Measurements from ENCODE around the gene TFB1M.

TFB1M gene

DNA sequence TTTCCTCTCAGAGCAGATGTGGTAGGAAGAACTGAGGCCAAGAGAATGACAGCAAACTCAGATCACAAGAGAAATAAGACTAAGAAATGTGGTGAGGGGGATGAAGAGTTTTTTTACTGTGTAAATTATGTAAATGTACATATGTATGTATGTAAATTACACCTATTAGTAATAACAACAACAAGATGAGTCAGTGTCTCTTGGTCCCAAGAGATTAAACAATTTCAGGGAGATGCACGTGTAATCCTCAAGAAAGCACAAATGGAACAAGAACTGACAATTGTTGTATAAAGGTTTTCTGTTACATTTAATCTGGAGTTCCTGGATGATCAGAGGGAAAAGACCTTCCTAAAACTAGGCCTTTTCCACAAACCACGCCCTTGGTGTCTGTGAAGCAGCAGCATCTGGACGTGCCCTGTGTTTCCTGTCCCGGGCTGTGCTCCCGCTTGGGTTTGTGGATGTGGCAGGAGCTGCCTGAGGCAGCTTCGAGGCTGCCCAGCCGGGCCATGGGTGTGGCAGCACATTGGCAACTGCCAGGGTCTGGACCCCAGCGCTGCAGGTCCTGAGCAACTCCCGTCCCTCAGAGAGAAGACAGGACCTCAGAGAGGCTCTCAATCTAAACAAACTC lies 49.5 kb downstream of the TFB1M start:
- DNase-seq (ENCODE audit: low read depth in 2 of 2): no peak

DNA sequence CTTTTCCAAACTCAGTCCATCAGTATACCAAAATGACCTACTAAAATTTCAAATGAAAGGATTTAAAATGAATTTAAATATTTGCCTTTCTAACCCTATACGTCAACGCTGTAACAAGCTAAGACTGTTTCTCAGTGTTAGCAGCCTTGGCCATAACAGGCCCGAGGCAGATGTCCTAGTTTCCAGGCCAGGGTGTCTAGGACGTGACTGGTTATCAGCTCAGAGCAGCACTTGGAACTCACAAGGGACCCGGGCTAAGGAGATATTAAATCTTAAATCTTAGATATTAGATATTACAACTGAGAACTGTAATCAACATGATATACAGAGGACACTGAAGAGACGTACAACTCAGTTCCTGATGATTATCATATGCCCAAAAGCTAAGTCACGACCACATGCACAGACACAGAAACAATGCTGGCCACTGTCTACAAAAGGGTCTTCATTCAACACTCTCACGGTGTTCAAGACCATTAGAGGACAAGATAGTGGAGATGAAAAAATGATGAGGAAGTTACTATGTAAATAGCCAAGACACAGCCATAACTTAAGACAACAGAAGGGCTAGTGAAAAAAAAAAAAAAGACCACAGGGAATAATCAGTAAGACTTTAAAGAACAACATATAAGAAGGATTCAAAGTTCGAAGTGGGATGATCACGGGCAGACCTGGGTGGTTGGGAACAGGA lies 50.8 kb downstream of the TFB1M start, which contains the start of gene CLDN20:
Gene CLDN20 (plus strand): TSS at position 641 of the 691 bp plus-strand sequence. CDS start 11,707 bp downstream, outside the sequence.
- no peak for DNase-seq (ENCODE audit: low read depth in 2 of 2)

DNA sequence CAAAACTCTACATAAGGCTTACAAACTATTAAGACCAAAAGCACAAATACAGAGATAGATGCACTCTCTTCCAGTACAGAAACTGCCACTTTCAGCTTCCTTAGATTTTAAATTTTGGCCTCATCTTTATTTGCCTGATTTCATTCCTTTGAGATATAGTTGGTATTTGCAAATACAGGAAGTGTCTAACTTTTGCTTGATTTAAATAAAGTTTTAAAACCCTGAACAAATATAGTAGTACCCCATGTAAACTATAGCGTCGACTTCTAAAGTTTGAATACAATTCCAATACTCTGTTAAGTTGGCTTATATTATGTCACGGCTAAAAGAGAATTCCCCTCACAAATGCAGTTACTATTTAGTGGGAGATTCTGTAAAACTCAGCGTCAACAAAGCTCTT lies 51.6 kb downstream of the TFB1M start:
- no peak for DNase-seq (ENCODE audit: low read depth in 2 of 2)

DNA sequence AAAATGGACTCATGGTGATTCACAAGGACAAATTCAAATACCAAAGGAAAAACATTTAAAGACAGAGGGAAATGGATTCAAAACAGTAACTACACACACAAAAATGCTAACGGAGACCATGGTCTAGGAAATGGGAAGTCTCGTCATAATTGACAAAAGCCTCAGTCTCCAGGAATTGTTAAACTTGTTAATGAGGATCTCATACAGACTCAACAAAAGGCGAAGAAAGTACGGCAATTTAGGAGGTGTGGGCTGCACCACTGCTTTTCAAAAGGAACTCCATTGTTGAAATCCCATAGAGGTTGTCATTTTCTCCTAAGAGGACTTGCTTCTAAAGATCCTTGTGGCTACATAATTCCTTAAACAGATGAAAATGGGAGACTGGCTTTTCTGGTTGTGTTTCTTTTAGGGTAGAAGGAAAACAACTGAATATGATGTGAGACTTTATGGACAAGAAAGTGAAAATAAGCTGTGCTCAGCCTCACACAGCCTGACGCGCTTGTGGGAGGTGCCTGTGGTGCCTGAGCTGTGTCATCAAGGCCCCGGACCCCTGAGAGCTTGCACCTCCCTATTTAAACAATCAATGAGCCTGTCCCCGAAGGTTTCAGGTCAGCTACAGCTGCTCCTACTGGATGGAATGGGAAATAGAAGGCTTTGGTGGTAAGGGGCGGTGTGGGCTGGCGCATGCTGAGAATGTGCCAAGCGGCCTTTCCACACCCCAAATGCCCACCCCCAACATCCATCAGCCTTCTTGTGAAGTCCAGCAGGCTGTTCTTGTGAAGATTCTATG lies 53.0 kb downstream of the TFB1M start:
- DNase-seq (ENCODE audit: low read depth in 2 of 2): no peak

DNA sequence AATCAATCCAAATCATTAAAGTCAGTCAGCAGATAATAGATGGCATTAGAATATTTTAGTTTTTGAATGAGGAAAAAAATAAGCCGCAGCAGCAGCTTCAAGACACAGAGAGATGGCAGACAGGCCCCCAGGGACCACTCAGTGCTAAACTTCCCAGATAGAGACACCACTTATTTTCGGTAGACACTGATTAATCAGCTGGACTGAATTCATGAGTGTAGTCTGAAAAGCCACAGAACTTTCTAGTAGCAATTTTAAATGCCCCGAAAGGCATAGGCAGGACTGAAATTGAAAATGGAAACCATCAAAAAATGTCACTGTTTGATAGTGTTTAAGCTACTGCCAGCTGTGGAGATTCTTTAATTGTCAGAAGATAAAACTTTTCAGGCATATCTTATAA lies 53.6 kb downstream of the TFB1M start:
- DNase-seq (ENCODE audit: low read depth in 2 of 2): no peak

DNA sequence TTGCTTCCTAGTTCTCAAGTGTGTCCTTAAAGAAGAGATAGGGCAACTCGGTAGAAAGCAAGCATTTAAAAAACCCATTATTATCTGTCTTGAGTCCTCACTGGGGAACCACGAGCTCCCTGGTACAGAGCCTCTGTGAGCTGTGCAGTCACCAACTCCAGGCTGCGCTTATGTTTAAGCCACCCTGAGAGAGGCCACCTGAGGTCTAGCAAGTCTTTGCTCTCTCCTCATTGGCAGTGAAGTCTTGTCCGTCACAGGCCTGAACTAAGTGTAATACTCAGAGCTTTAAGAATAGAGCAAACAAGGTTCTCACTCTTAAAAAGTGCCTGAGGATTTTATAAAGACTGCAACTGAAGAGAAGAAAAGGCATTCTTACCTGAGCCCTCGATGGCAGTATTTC lies 54.4 kb downstream of the TFB1M start:
- DNase-seq (ENCODE audit: low read depth in 2 of 2): no peak

DNA sequence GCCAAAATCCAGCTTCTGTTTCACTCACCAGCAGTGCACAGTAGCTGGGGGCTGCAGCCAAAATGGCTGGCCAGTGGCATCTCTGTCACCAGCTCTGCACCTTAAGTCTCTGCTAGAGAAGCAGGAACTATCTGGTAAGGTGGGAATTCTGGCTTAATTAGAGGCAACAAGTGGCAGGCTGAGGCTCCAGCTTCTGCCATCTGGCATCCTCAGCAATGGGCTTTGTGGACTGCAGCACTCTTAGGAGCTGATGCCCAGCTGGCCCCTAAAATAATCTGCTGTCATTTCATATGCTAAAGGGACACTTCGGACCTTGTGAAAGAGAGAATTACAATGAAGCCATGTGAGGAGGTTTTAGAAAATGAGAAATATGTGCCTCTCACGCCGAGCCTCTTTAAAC lies 55.1 kb downstream of the TFB1M start:
- no peak for DNase-seq (ENCODE audit: low read depth in 2 of 2)

DNA sequence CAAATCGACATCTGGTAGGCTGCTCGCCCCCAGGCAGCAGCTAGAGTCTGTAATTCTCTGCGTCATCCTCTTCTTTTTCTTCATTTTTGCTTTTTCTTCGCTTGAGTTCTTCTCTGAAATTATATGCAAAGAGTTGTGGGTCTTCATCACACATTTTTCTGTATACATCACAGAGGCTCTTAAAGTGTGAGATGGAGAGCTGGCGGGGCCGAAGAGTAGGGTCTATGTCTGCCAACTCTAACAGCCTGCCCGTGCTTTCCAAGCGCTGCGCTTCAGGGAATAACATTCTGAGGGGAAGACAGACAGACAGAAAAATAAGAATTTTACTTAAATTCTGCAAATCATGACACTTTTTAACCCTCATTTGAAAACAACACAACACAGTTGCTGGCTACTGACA lies 56.5 kb downstream of the TFB1M start:
- DNase-seq (ENCODE audit: low read depth in 2 of 2): no peak

DNA sequence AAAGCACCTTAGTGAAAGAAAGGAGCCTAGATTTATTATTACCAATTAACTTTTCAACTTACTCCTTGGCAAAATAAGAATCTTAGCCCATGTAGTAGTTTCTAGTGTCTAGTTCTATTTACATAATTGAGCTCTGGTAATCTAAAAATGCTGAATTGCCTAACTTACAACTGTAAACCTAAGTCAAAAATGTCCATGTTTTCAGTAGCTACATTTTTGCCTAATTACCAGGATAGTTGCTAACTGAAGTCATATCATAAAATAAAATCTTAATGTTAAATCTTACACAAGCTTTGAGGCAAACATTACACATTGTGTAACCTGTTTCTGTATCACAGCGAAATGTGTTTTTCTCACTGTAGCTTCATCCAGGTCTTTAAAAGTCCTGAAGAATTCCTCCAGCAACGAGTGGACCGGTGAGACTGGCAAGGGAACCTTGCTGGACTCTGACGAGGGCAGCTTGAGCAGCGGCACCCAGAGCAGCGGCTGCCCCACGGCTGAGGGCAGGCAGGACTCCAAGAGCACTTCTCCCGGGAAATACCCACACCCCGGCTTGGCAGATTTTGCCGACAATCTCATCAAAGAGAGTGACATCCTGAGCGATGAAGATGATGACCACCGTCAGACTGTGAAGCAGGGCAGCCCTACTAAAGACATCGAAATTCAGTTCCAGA lies 58.0 kb downstream of the TFB1M start:
- DNase-seq (ENCODE audit: low read depth in 2 of 2): no peak

DNA sequence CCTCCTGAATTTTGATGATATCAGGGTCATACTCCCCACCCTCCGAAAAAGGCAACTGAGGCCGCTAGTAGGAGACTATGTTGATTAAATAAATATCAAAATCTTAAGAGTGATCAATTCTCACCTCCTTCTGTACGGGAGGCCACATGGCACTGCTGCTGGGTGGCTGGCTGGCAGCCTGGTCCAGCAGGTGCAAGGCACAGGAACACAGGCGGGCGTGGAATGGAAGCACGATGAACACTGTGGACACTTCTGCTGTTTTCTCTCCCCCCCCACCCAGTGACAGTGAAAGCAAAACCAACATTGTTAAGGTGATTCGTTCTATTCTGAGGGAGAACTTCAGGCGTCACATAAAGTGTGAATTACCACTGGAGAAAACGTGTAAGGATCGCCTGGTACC lies 60.1 kb downstream of the TFB1M start:
- DNase-seq (ENCODE audit: low read depth in 2 of 2): no peak

DNA sequence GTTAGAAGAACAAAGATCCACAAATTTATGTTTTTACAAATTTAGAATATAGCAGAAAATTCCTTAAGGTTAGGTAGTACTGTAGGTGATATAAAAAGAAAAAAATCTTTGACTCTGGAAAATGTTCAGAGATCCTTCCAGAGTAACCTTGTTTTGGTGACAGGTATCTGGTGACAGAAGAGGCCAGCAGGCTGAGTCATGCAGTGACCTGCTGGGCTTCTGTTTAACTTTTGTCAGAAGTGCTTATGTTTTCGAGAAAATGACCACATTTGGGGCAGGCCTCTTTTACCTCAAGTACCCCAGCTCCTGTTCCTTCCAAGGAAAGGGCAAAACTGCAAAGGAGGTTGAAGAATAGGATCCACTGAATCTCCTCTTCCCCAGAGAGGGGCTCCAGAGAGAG lies 60.9 kb downstream of the TFB1M start:
- DNase-seq (ENCODE audit: low read depth in 2 of 2): no peak

DNA sequence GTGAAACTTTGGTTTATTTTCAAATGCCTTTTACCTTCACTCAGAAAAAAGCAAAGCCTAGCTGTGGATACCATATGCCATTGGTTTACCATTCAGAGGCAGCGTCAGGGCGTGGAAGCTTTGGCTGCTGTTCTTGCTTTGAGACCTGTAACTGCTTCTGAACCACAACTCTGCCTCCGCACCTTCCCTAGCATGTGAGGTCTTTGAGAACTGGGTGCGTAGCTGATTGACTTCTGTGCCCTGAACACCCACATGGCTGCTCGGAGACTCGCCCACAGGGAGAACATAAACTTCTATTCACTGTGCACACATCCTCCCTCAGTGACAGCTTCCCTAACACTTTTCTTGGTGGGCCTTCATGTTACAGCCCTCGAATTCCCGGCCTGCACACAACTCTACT lies 61.7 kb downstream of the TFB1M start:
- DNase-seq (ENCODE audit: low read depth in 2 of 2): no peak

DNA sequence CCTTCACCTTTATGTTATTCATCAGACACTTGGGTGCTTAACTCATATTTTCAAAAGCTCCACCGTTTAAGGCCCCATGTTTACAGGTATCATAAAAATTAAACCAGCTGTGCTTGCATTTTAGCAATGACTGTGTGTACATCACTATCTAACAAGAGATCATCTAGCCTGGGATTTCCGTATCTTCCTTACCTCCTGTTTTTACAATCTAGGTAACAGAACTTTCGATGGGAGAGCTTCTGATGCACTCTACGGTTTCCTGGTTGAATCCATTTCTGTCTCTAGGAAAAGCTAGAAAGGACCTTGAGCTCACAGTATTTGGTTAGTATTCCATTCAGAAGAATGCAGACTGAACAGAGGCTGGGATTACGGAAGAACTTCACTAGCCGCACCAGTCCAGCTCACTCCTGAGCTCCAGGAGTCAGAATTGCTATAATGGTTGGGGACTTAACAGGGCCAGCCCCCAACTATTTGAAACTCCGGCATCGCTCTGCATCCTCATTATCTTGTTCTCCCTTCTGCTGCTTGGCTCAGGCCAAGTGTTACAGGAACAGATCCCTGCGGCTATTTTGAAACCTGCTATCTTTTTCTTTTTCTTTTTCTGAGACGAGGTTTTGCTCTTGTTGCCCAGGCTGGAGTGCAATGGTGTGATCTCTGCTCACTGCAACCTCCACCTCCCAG lies 63.4 kb downstream of the TFB1M start:
- DNase-seq (ENCODE audit: low read depth in 2 of 2): no peak

DNA sequence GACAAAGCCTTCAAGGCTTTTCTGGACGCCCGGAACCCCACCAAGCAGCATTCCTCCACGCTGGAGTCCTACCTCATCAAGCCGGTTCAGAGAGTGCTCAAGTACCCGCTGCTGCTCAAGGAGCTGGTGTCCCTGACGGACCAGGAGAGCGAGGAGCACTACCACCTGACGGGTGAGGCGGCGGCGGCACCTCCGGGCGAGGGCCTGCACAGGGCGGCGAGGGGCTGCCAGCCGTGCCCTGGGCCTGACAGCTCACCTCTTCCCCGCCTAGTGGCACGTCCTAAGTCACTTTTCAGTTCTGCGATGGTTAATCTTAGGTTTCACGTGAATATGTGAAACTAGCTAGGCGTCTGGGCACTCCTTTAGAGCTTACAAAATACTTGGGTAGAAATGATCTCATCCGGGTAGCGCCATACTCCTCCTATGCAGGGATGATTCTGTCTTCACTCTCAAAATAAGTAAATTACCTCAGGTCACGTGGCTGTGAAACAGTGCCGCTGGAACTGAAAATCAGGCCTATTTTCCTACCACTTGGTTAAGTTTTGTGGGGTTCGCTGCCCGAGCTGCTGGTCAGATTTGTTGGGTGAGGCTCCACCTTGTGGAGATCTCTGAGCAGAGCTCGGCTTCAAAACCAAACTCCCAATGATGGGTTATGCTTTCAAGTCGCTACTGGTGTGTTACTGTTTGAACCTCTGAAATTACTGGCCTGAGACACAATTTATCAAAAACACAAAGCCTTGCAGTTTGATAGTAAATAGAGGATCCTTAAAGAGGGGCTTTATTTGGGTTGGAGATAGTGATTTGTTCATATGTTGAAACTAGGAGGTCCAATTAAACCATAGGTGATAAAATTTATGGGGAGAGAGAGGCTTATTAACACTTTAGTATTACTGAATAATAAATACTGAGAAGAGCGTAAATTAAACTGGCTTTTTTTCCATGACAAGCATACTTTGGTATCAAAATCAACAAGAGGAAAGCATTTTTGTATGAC lies 66.0 kb downstream of the TFB1M start:
- DNase-seq (ENCODE audit: low read depth in 2 of 2): no peak

DNA sequence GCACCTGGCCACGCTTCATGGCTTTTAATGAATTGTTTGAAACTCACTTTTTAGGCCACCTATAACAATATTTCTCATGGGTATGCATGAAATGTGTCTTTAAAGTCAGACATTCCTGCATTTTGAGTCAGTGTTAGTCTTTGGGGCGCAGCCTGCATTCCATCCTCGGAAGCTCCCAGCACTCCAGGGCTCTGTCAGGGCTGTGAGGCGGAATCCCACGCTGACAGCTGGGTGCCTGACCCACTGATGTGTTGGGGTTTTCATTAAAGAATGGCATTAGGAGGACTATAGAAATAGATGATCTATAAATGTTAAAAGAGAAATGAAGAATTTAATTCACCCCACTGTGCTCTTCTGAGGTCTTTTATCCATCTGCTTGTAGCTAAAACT lies 66.7 kb downstream of the TFB1M start:
- no peak for DNase-seq (ENCODE audit: low read depth in 2 of 2)

DNA sequence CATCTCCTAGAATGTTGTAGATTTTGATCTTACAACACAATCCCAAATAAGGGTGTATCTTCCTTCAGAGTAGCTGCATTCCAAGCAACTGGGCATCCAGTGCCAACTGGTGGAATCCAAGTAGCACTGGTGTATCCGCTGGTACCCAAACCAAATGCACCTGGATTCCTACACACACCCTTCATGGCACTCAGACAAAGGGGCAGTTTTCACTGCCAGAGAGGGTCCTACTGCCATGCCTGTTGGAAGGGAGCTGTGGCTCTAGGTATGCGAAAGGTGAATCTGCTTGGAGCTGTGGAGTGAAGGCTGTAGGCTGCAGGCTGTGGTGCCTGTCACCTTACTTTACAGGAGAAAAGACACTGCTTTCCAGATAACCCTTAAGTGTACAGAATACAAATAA lies 67.5 kb downstream of the TFB1M start:
- DNase-seq (ENCODE audit: low read depth in 2 of 2): no peak

DNA sequence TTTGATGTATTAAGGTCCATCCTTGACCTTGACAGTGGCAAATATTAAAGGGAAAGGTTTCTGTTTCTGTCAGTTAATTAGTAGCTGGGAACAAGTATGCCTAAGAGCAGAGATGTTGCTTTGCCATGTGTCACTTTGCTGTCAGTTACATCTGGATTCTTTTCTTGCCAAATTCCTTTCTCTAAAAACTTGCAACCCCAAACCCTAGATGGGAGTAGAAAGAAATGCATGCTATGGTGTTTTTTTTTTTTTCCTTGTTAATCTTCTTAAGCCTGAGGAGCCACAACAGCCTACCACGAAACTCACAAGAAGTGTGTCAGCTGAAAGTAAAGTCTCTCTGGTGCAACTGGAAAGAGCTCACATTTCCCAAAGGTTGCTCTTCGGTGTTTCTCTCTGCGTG lies 68.5 kb downstream of the TFB1M start:
- no peak for DNase-seq (ENCODE audit: low read depth in 2 of 2)

DNA sequence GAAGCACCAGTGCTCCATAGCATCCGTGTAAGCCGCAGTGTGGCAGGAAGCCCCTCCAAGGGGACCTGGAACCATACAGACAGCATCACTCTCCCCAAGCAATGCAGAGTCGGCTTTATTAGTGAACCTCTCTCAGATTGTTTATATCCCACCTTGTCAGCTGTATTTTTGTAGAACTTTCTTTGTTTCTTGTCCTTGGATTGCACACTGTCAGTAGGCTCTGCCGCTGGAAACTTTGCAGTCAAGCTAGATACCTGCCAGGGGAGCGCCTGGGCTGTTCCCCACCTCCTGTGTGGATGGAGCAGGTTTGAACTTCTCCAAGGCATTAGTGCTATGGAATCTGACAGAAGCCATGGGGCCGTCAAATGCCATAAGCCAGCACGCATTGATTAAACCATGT lies 69.1 kb downstream of the TFB1M start:
- no peak for DNase-seq (ENCODE audit: low read depth in 2 of 2)

DNA sequence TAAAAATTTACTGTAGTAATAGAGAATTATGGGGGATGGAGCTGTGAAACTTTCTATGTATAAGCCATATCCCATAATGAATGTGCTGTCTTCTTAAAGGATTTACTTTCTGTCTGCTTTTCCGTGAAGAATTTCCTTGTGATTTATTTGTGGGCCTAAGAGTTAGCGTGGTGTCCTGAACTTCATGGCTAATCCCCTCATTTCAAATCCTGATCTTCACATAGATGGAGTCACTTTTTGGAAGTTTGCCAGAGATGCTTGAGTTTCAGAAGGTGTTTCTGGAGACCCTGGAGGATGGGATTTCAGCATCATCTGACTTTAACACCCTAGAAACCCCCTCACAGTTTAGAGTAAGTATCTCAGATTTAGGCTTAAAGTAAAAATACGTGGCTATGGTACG lies 69.8 kb downstream of the TFB1M start:
- no peak for DNase-seq (ENCODE audit: low read depth in 2 of 2)

DNA sequence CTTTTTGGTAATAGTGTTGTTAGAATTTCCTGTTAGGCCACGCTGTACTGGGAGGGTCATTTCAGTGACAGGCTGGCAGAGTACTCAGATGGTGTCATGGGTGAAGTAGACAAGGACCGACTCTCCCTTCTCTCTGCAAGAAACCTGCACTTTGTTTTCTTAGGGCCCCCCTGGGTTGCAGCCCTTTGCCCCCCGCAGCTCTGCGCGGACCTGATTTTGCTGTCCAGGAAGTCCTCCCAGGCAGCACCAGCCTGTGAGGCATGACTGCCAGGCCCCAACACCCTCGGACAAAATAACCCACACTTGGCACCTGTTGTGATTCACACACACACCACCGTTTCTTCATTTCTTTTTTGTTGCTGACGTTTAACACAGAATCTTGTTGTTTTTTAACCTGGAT lies 72.3 kb downstream of the TFB1M start:
- no peak for DNase-seq (ENCODE audit: low read depth in 2 of 2)
